ENCODE measurements around the gene MTERF2.
"Not testable (repeated sequence)": the region's sequence is repeated elsewhere in the genome, so short reads cannot be mapped to it uniquely, and the experiment has no call there.

Gene MTERF2, protein sequence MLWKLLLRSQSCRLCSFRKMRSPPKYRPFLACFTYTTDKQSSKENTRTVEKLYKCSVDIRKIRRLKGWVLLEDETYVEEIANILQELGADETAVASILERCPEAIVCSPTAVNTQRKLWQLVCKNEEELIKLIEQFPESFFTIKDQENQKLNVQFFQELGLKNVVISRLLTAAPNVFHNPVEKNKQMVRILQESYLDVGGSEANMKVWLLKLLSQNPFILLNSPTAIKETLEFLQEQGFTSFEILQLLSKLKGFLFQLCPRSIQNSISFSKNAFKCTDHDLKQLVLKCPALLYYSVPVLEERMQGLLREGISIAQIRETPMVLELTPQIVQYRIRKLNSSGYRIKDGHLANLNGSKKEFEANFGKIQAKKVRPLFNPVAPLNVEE

GRCh38 chr12:106986625-106987389 is at the start of gene MTERF2:
TSS of gene MTERF2 (minus strand) at chr12:106987146. CDS start at chr12:106978714, 8,432 bp downstream.
- DNase-seq = peak; percentile 90

GRCh38 chr12:107035733-107036132 is 48.8 kb upstream of the MTERF2 start:
- DNase-seq = no peak

DNA sequence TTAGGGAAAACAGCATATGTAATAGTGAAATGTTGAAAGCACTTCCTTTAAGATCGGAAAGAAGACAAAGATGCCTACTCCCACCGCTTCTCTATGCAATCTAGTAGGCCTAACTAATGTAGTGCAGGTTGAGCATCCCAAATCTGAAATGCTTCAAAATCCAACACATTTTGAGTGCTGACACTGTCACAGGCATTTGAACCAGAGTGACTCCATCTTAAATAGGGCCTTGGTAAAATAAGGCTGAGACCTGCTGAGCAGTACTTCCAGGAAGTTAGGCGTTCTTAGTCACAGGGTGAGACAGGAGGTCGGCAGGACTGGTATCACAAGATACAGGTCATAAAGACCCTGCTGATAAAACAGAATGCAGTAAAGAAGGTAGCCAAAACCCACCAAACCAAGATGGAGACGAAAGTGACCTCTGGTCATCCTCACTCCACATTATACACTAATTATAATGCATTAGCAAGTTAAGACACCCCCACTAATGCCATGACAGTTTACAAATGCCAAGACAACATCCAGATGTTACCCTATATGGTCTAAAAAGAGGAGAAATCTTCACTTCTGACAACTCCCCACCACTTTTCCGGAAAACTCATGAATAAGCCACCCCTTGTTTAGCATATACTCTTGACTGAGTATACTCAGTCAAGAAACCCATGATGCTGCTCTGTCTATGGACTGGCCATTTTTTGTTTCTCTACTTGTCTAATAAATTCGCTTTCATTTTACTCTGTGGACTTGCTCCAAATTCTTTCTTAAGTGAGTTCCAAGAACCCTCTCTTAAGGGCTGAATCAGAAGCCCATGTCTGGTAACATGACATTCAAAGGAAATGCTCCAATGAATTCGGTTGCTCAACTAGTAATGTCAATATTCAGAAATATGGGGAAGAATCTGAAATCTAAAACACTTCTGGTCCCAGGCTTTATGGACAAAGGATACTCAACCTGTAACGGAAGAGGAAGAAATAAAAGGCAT is 47.1 kb upstream of the MTERF2 start:
- DNase-seq = no peak

GRCh38 chr12:107032266-107032665 is 45.3 kb upstream of the MTERF2 start:
- DNase-seq = no peak

DNA sequence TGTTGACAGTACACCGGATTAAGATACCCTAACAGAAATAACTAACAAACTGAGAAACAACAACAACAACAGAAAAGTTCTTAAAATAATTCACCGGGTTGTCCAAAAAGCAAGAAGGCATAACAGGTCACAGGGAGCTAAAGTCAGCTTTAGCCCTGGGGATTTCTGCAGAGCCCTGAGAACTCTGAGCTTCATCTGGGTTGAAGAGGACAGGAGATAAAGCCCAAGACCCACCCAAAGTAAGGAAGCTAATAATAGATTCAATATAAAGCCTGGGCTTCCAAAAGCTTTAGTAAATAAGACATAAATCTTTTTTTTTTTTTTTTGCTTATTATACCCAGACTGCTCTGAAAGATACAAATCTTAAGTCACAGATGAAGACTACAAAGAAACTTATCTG is 44.1 kb upstream of the MTERF2 start:
- no peak for DNase-seq

DNA sequence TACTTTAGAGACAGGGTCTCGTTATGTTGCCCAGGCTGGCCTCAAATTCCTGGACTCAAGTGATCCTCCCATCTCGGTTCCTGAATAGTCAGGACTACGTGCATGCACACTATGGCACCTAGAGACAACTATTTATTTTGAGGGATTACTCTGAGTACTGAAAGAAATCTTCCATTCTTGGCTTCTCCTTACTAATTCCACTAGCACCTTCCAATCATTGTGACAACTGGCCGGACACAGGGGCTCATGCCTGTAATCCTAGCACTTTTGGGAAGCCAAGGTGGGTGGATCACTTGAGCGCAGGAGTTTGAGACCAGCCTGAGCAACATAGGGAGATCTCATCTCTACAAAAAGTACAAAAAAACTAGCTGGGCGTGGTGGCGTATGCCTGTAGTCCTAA is 42.1 kb upstream of the MTERF2 start:
- DNase-seq = no peak

- no peak for DNase-seq
Observed at GRCh38 chr12:107027636-107028053, 40.7 kb upstream of the MTERF2 start.

DNA sequence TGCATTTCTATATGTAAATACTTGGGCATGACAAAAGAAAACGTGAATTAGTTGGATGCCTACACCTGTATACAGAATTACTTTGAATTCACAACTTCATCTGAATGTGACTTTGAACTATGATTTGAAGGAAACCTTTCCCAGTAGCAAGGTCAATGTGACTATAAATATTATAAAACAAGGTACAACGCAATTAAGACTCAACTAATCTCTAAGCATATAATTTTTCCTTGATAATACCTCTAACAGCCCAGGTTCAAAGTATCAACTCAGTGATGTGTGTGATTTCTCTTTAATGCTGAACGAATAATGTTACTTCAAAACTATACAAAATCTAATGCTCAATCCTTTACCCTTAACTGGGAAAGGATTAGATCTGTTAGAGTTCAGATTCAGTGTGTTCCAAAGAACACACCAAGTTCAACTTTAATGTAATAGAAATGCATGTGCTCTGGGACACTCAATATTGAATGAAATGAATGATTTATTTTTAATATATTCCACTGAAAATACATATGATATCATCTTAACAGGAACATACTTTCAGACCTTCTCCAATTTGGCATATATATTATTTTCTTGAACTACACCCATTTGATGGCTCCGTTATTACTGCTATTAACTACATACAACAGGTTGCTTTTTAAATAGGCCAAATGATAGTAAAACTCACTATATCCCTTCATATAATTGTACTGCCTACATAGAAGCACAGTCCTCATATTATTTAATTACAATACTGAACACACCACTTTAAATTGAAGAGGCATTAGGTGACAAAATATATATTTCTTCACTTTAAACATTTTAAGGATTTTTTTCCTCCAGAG is 40.1 kb upstream of the MTERF2 start:
- no peak for DNase-seq

DNA sequence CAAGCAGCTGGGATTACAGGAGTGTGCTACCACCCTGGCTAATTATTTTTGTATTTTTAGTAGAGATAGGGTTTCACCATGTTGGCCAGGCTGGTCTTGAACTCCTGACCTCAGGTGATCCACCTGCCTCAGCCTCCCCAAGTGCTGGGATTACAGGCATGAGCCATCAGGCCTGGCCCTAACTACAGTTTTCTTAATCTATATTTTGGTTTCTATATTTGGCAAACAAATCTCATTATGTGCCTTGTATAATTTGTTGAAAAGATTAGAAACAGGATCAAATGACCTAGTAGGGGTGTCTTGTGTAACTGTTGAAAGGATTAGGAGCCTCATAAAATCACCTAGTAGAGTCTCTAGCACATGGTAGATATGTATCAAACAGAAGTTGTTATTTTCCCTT is 39.4 kb upstream of the MTERF2 start:
- DNase-seq = not testable (repeated sequence)

DNA sequence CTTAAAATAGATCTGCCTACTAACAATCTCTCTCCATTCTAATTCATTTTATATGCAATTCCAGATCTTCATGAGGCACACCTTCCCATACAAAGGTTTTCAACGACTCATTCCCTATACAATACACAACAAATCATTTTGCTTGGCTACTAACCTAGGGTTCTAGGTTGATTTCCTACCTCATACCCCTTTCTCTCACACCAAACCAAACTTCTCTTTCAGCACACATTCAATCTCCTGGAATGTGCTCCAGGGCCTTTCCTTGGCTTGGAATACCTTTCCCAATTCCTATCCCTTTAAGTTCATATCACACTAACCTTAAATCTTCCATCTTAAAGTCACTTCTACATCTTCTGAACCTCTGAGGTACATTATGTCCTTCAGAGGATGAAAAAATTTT is 38.7 kb upstream of the MTERF2 start:
- DNase-seq = no peak

GRCh38 chr12:107019546-107019945 is 32.6 kb upstream of the MTERF2 start:
- DNase-seq = no peak

DNA sequence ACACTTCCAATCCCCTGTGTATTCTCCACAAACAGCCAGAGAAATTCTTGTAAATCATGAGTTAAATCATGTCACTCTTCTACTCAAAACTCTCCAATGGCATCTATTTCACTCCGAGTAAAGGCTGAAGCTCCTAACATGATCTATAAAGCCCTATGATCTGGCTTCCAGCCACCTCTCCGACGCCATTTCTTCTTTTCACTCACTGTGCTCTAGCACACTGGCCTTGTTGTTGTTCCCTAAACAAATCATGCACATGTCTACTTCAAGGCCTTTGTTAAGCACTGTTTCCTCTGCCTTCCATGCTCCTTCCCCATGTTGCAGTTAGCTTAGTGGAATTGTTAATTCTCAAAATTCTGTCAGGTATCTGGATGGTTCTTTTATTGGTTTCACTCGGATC is 30.1 kb upstream of the MTERF2 start:
- no peak for DNase-seq

DNA sequence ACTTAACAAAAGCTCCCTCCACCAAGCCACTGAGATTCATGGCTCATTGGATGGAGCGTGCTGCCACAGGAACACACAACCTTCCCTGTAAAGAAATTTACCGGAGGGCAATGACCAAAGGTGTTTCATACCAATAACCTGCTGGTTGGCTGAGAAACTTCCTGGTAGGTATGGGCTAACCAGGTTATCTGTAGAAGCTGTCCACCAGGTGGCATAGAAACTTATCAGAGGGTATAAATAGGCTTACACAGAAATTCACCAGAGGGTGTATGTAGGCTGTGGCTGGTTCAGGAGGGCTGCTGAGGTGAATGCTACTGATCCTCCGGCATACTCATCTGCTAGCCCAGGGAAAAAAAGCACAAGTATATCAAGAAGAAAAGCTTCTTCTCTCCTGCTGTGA is 27.1 kb upstream of the MTERF2 start:
- DNase-seq = peak; percentile 56

- DNase-seq = no peak
Observed at GRCh38 chr12:107012736-107013425, 25.9 kb upstream of the MTERF2 start.

- DNase-seq = no peak
Observed at GRCh38 chr12:107011519-107011918, 24.6 kb upstream of the MTERF2 start.

DNA sequence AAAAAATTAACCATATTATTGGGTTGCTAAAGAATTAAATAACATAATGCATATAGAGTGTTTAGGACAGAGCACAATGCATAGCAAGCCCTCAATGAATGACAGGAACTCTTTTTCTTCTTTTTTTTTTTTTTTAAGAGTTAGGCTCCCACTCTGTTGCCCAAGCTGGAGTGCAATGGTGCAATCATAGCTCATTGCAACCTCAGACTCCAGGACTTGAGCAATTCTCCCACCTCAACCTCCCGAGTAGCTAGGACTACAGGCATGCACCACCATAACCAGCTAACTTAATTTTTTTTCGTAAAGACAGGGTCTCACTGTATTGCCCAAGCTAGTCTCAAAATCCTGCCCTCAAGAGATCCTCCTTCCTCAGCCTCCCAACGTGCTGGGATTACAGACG is 20.5 kb upstream of the MTERF2 start:
- DNase-seq = no peak

GRCh38 chr12:107002665-107003064 is 15.7 kb upstream of the MTERF2 start:
- not testable (repeated sequence) for DNase-seq

- DNase-seq = no peak
Observed at GRCh38 chr12:106999446-106999845, 12.5 kb upstream of the MTERF2 start.

DNA sequence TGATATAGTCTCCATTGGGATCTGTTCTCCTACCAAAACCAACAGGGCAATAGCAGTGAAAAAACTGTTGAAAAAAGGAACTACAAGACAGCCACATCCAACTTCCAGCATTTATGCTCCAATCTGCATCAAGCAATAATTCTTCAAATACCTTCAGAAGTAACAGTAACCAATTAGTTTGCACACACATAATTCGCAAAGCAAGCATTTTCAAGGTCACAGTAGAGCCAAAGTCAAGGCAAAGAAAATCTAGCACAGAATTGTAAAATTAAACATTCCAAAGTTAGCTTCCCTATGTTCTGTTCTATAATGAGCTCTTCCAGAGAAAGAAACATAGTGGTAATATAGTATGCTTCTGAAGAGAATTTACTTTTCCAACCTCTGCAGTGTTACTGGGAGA is 11.0 kb upstream of the MTERF2 start:
- no peak for DNase-seq

- not testable (repeated sequence) for DNase-seq
Observed at GRCh38 chr12:106996102-106996501, 9.2 kb upstream of the MTERF2 start.

DNA sequence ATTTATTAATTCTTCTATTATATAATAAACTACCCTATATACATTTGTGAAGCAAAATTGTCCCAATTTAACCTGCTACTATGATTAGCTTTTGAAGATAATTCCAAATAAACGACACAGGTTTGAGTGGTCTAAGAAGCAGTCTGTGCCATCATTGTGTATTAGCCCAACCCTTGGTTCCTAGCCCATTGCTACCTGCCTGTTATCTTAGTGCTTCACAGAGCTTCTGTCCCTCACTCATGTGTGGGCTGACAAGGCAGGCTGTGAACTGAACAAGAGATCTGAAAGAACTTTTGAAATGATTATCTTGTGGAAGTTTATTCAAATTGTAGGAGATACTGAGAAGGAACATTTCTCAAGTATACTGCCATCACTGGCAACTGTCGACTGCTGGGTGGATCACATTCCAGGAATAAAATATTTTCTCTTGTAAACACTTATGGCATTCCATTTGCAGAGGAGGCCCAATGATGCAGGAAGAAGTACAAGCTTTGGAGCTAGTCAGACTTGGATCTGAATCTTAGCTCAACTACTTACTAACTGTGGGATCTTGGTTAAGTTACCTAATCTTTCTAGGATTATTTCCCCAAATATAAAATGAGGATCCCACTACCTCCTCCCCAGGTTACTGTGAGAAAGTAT is 7.8 kb upstream of the MTERF2 start:
- DNase-seq = no peak
